DND-41 (cell line): Measurements from ENCODE around the gene RNLS.

Experiments
- ATAC-seq: fragments of 200-7000 bp; cut with Tn5 transposase; 3 replicates; pipeline ENCODE4 v1.9.1; 2021; ENCODE audit warnings: low read depth; ENCODE audit not compliant: insufficient read depth
- DNase-seq: peaks from one replicate; pipeline ENCODE4 v3.0.0-alpha.2; 2020
- H2AFZ ChIP-seq: 2 replicates; pipeline ENCODE4 v1.6.0; 2012; ENCODE audit warnings: low read depth, low read length
- H3K27ac ChIP-seq: 2 replicates; pipeline ENCODE4 v1.5.1; 2012; ENCODE audit warnings: low read length, inconsistent platforms
- H3K27me3 ChIP-seq: fragments of 200-600 bp; sonication (generic); 2 replicates; pipeline ENCODE4 v1.6.0; 2012; ENCODE audit warnings: low read length, mild to moderate bottlenecking, inconsistent platforms; ENCODE audit not compliant: insufficient read depth, poor library complexity
- H3K36me3 ChIP-seq: 2 replicates; pipeline ENCODE4 v1.5.1; 2012; ENCODE audit warnings: low read length, inconsistent platforms; ENCODE audit not compliant: insufficient read depth
- H3K4me1 ChIP-seq: 2 replicates; pipeline ENCODE4 v1.5.1; 2012; ENCODE audit warnings: mild to moderate bottlenecking, low read length; ENCODE audit not compliant: insufficient read depth
- H3K4me2 ChIP-seq: 2 replicates; pipeline ENCODE4 v1.6.0; 2012; ENCODE audit warnings: mild to moderate bottlenecking, moderate library complexity, low read length, inconsistent platforms; ENCODE audit not compliant: insufficient read depth
- H3K4me3 ChIP-seq, 2 experiments: fragments of 200-600 bp in 1 of 2; shearing (Covaris generic) in 1 of 2; 2 replicates each; pipeline ENCODE4 v1.5.1; 2012 to 2016; ENCODE audit warnings: inconsistent platforms in 2 of 2, low read length in 2 of 2, mild to moderate bottlenecking in 2 of 2, low read depth in 1 of 2, moderate library complexity in 1 of 2
- H3K79me2 ChIP-seq: 2 replicates; pipeline ENCODE4 v1.6.0; 2012; ENCODE audit warnings: low read length, inconsistent platforms; ENCODE audit not compliant: insufficient read depth
- H3K9ac ChIP-seq: 2 replicates; pipeline ENCODE4 v1.6.0; 2012; ENCODE audit warnings: low read depth, mild to moderate bottlenecking, inconsistent platforms, low read length, moderate library complexity
- H3K9me3 ChIP-seq: 2 replicates; pipeline ENCODE4 v1.5.1; 2012; ENCODE audit warnings: low read length, moderate library complexity, mild to moderate bottlenecking, inconsistent platforms; ENCODE audit not compliant: insufficient read depth, severe bottlenecking
- H4K20me1 ChIP-seq: 2 replicates; pipeline ENCODE4 v1.6.0; 2012; ENCODE audit warnings: low read length; ENCODE audit not compliant: insufficient read depth
- EZH2 ChIP-seq: IDR thresholded peaks from 3 replicates; pipeline ENCODE4 v1.6.1; 2012; ENCODE audit warnings: borderline replicate concordance, low read depth, mild to moderate bottlenecking, moderate library complexity, low read length, inconsistent platforms; ENCODE audit not compliant: severe bottlenecking
- TF ChIP-seq, protein P1 (sequence below): IDR thresholded peaks from 2 replicates; pipeline ENCODE4 v1.5.1; 2012; ENCODE audit warnings: borderline replicate concordance, low read length, moderate library complexity, mild to moderate bottlenecking; ENCODE audit not compliant: poor library complexity, severe bottlenecking; ENCODE audit errors: extremely low read depth

RNLS gene

DNA sequence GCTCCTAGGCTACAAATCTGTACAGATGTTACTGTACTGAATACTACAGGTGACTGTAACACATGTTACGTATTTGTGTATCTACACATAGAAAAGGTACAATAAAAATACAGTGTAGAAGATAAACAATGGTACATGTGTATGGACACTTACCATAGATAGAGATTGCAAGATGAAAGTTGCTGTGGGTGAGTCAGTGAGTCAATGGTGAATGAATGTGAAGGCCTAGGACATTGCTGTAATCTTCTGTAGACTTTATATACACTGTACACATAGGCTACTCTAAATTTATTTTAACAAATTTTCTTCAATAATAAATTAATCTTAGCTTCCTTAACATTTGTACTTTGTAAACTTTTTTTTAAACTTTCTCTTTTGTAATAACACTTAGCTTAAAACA is 205.6 kb downstream of the RNLS start:
- Histone ChIP-seq H3K36me3 (0 out of 2 replicates have a peak, but pooled peaks cover 3% of the 10 kb centered on the region), H3K4me1 (peaks cover 27% of the 10 kb centered on the region), H3K4me2 (no peak overlapping the region), H2AFZ (no peak overlapping the region), H3K27me3 (no peaks in the 10 kb centered on the region), H3K9ac (no peak overlapping the region), H3K9me3 (peaks cover 7% of the 10 kb centered on the region), H3K27ac (no peak overlapping the region), H4K20me1 (no peaks in the 10 kb centered on the region), H3K4me3 (no peak overlapping the region), H3K79me2 (no peaks in the 10 kb centered on the region)
- DNase-seq (no peak), ATAC-seq (0 out of 3 replicates have a peak, but pooled peaks have one; percentile 29)
- TF ChIP-seq EZH2, result no peak
- TF ChIP-seq, protein P1, sequence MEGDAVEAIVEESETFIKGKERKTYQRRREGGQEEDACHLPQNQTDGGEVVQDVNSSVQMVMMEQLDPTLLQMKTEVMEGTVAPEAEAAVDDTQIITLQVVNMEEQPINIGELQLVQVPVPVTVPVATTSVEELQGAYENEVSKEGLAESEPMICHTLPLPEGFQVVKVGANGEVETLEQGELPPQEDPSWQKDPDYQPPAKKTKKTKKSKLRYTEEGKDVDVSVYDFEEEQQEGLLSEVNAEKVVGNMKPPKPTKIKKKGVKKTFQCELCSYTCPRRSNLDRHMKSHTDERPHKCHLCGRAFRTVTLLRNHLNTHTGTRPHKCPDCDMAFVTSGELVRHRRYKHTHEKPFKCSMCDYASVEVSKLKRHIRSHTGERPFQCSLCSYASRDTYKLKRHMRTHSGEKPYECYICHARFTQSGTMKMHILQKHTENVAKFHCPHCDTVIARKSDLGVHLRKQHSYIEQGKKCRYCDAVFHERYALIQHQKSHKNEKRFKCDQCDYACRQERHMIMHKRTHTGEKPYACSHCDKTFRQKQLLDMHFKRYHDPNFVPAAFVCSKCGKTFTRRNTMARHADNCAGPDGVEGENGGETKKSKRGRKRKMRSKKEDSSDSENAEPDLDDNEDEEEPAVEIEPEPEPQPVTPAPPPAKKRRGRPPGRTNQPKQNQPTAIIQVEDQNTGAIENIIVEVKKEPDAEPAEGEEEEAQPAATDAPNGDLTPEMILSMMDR, result no peak

GRCh38 chr10:88374392-88375175 is 208.5 kb downstream of the RNLS start:
- Histone ChIP-seq H3K27ac (peak overlapping the region; percentile 62), H3K27me3 (no peaks in the 10 kb centered on the region), H3K9ac (no peak overlapping the region), H3K4me3 (no peak overlapping the region), H3K36me3 (no peaks in the 10 kb centered on the region), H3K79me2 (no peaks in the 10 kb centered on the region), H3K4me1 (peaks cover 20% of the 10 kb centered on the region), H3K9me3 (no peaks in the 10 kb centered on the region), H2AFZ (peak overlapping the region; percentile 61), H3K4me2 (no peak overlapping the region), H4K20me1 (no peaks in the 10 kb centered on the region)
- DNase-seq (no peak), ATAC-seq (peak; percentile 35; the same call in 2 of the 3 replicates)
- TF ChIP-seq EZH2, result no peak
- TF ChIP-seq, protein P1, result no peak

- Histone ChIP-seq H3K36me3 (no peaks in the 10 kb centered on the region), H3K9me3 (no peaks in the 10 kb centered on the region), H3K9ac (no peak overlapping the region), H2AFZ (no peak overlapping the region), H3K27ac (no peak overlapping the region), H3K4me3 (no peak overlapping the region), H3K4me1 (peaks cover 16% of the 10 kb centered on the region), H3K79me2 (no peaks in the 10 kb centered on the region), H3K27me3 (no peaks in the 10 kb centered on the region), H3K4me2 (no peak overlapping the region), H4K20me1 (no peaks in the 10 kb centered on the region)
- DNase-seq (no peak), ATAC-seq (no peak)
- TF ChIP-seq, protein P1, result no peak
- TF ChIP-seq EZH2, result no peak
Measured at GRCh38 chr10:88372881-88373592, 210.1 kb downstream of the RNLS start.
